ENCODE results near the gene PPP1R3F. TPM values are rescaled to one million over a fixed set of nuclear protein-coding genes. Genes with fewer than 3 reads are reported as not detected.

The PPP1R3F gene
- total RNA-seq, 1 donor: 5.6 TPM

DNA sequence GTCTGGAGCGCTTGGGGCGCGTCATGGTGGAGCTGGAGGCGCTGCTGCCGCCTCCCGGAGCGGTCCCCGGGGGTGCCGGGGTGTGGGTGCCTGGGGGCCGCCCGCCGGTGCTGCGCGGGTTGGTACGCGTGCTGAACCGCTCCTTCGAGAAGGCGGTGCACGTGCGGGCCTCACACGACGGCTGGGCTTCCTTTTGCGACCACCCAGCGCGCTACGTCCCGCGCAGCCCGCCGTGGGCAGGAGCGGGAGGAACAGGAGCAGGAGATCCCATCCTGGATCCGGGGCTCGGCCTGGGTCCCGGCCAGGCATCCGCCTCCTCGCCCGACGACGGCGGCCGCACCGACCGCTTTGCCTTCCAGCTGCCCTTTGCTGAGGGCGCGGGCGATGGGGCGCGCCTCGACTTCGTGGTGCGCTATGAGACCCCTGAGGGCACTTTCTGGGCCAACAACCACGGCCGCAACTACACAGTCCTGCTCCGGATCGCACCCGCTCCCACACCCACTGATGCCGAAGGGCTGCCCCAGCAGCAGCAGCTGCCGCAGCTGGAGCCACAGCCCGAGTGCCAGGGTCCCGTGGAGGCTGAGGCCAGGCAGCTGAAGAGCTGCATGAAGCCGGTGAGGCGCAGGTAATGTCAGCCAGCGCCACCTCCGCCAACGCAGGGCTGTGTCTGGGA, 792 bp downstream of the PPP1R3F start:
- DNase-seq (ENCODE audit: low read depth): no peak
- peak overlapping the region; percentile 65 for H3K4me3 ChIP-seq (ENCODE audit: low read depth, low read length)
- TF ChIP-seq, protein P1, sequence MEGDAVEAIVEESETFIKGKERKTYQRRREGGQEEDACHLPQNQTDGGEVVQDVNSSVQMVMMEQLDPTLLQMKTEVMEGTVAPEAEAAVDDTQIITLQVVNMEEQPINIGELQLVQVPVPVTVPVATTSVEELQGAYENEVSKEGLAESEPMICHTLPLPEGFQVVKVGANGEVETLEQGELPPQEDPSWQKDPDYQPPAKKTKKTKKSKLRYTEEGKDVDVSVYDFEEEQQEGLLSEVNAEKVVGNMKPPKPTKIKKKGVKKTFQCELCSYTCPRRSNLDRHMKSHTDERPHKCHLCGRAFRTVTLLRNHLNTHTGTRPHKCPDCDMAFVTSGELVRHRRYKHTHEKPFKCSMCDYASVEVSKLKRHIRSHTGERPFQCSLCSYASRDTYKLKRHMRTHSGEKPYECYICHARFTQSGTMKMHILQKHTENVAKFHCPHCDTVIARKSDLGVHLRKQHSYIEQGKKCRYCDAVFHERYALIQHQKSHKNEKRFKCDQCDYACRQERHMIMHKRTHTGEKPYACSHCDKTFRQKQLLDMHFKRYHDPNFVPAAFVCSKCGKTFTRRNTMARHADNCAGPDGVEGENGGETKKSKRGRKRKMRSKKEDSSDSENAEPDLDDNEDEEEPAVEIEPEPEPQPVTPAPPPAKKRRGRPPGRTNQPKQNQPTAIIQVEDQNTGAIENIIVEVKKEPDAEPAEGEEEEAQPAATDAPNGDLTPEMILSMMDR (IDR thresholded peaks at IDR 0.05; ENCODE audit: insufficient read depth, low read depth, low read length): no peak

DNA sequence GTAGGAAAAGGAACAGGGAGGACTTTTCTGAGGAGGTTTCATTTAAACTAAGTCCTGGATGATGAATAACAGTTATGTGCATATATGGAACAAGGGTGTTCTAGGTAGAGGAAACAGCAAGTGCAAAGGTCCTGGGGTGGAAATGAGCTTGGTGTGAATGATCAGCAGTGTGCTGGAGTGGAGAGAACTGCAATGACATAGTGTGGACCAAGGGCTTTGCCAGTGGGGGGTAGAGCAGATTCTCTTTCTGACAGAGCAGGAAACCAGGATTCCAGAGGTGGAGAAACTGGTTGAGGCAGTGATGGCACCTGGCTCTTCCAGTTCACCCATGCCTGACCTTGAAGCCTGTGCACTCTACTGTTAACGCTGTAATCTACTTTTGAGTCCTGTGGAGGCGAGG, 1.7 kb downstream of the PPP1R3F start:
- no peak overlapping the region for H3K4me3 ChIP-seq (ENCODE audit: low read depth, low read length)
- no peak for DNase-seq (ENCODE audit: low read depth)
- TF ChIP-seq, protein P1 (IDR thresholded peaks at IDR 0.05; ENCODE audit: insufficient read depth, low read depth, low read length): no peak

DNA sequence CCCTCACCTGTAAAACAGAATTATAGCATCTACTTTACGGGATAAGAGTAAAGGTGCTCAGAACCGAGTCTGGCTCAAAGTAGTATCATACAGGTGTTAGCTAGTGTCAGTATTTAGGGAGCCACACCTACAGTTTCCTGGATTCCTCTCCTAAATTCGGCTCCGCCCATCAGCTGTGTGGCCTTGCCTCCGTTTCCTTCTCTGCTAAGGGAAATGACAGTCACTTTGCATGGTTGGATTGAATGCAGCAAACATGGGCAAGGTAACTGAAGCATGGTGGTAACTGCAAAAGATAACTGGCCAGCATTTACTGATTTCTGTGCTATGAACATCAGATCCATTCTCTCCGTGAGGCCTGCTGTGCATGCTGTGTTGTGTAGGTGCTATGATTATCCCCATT, 2.8 kb downstream of the PPP1R3F start:
- no peak overlapping the region for H3K4me3 ChIP-seq (ENCODE audit: low read depth, low read length)
- TF ChIP-seq, protein P1 (IDR thresholded peaks at IDR 0.05; ENCODE audit: insufficient read depth, low read depth, low read length): no peak
- no peak for DNase-seq (ENCODE audit: low read depth)

DNA sequence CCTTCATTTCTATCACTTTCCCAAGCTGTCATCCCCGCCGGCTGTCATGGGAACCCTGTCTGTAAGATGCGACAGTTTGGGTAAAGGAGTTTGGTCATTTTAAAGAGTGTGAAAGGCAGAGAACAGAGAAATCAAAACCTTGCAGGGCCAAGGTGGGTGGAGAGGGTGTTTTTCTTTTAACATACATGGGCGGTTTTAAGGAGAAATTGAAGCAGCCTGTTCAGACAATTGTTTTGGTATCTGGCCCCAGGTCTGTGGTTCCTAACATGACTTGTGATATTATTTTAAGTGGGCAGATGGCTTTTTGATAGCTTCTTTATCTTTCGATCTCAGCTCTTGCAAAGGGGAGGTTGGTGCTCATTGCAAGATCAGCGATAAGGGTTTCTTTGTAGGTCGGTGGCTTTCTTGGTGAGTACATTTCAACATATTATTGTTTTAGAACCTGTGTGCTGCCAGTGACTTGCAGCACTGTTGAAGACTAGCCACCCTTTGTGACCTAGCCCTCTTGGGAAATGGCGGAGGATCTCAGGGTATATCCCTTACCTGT, 3.7 kb downstream of the PPP1R3F start:
- DNase-seq (ENCODE audit: low read depth): no peak
- no peak overlapping the region for H3K4me3 ChIP-seq (ENCODE audit: low read depth, low read length)
- TF ChIP-seq, protein P1 (IDR thresholded peaks at IDR 0.05; ENCODE audit: insufficient read depth, low read depth, low read length): no peak

DNA sequence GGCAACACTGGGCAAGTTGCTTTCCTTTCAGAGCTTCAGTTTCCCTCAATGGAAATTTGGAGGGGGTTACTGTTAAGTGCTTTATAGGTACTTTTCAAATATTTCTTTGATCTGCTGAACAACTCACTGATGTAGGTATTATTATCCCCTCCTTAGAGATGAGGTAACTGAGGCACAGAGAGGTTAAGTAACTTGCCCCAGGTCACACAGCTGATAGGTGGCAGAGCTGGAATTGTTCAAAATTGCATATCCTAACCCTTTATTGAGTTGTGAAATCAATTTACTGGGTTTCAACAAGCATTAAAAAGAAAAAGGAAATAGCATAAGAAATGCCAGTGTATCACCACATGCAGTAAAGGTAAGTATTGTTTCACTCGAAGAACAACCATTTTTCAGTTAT, 6.6 kb downstream of the PPP1R3F start:
- TF ChIP-seq, protein P1 (IDR thresholded peaks at IDR 0.05; ENCODE audit: insufficient read depth, low read depth, low read length): no peak
- DNase-seq (ENCODE audit: low read depth): no peak
- H3K4me3 ChIP-seq (ENCODE audit: low read depth, low read length): no peak overlapping the region

DNA sequence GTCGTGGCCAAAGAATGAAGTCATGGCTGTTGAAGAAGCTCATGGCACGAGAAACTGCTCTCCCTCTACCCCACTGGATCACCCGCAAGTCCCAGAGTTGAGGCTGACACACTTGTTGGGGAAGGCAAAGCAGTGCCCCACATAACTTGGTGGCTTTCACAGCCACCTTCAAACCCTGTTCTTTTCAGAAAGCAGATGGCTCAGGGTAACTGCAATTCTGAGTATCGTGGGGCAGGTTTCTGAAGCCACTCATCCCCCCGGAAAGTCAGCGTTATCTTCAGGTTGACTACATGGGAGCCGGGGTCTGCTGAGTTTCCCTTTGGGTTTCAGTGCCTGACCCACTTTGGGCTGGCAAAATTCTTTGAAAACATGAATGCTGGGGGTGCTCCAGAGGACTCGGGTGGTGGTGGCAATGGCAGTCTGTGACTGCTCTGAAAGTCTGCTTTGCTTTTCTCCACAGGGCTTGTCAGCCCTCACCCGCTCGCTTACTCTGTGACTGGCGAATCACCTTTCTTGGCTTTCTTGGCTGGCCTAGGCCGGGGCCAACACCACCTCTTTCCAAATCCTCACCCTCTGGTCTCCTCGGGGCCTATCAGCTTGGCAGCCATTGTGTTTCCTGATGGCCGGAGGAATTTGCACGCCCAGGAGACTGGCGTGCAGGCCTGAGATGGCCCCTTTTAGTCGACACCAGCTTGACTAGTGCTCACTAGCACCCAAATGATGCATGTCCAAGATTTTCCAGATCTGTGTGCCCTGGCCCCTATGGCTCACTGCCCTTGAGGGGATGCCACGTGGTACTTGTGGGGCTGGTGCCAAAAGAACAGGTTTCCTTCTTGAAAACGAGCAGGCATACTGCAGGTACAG, 7.3 kb downstream of the PPP1R3F start:
- TF ChIP-seq, protein P1 (IDR thresholded peaks at IDR 0.05; ENCODE audit: insufficient read depth, low read depth, low read length): no peak
- no peak for DNase-seq (ENCODE audit: low read depth)
- no peak overlapping the region for H3K4me3 ChIP-seq (ENCODE audit: low read depth, low read length)

Data from fibroblast of villous mesenchyme (primary cell).